Hepatocyte (in vitro differentiated cells): ENCODE results near the gene PLSCR3. TPM values are rescaled to one million over a fixed set of nuclear protein-coding genes. Genes with fewer than 3 reads are reported as not detected.

ENCODE experiments used
- DNase-seq: peaks from one replicate; pipeline ENCODE4 v3.0.0-alpha.2; 2016; ENCODE audit warnings: low spot score
- H2AFZ ChIP-seq: fragments of 200-600 bp; sonication (generic); 2 replicates; pipeline ENCODE4 v1.6.0; 2016; ENCODE audit warnings: antibody characterized with exemption, mild to moderate bottlenecking
- H3K27ac ChIP-seq: fragments of 200-600 bp; sonication (generic); 2 replicates; pipeline ENCODE4 v1.5.1; 2016; ENCODE audit warnings: mild to moderate bottlenecking
- H3K27me3 ChIP-seq: fragments of 200-600 bp; sonication (generic); 2 replicates; pipeline ENCODE4 v1.6.1; 2016
- H3K36me3 ChIP-seq: fragments of 200-600 bp; sonication (generic); replicated peaks from 2 replicates; pipeline ENCODE4 v1.5.1; 2016; ENCODE audit warnings: low read depth; ENCODE audit not compliant: insufficient read depth
- H3K4me1 ChIP-seq: fragments of 200-600 bp; sonication (generic); 2 replicates; pipeline ENCODE4 v1.5.1; 2016; ENCODE audit warnings: mild to moderate bottlenecking, moderate library complexity; ENCODE audit not compliant: insufficient read depth
- H3K4me2 ChIP-seq: fragments of 200-600 bp; sonication (generic); 2 replicates; pipeline ENCODE4 v1.6.0; 2016
- H3K4me3 ChIP-seq: fragments of 200-600 bp; sonication (generic); 2 replicates; pipeline ENCODE4 v1.5.1; 2016; ENCODE audit warnings: mild to moderate bottlenecking
- H3K79me2 ChIP-seq: fragments of 200-600 bp; sonication (generic); 2 replicates; pipeline ENCODE4 v1.6.0; 2017; ENCODE audit warnings: mild to moderate bottlenecking
- H3K9me2 ChIP-seq: fragments of 200-600 bp; sonication (generic); replicated peaks from 2 replicates; pipeline ENCODE4 v1.6.0; 2017; ENCODE audit warnings: mild to moderate bottlenecking; ENCODE audit not compliant: insufficient read depth
- H3K9me3 ChIP-seq: fragments of 200-600 bp; sonication (generic); 2 replicates; pipeline ENCODE4 v1.5.1; 2016; ENCODE audit warnings: low read depth, mild to moderate bottlenecking
- H4K20me1 ChIP-seq: fragments of 200-600 bp; sonication (generic); 2 replicates; pipeline ENCODE4 v1.6.0; 2016; ENCODE audit warnings: mild to moderate bottlenecking; ENCODE audit not compliant: insufficient read depth, poor library complexity, severe bottlenecking
- EZH2 ChIP-seq: fragments of 200-600 bp; sonication (generic); IDR thresholded peaks from 2 replicates; pipeline ENCODE4 v1.6.1; 2016; ENCODE audit warnings: antibody characterized with exemption, mild to moderate bottlenecking, borderline replicate concordance
- EZH2phosphoT487 ChIP-seq: fragments of 200-600 bp; sonication (generic); IDR thresholded peaks from one replicate; pipeline ENCODE4 v1.6.1; 2018; ENCODE audit warnings: antibody characterized with exemption, mild to moderate bottlenecking, low read depth, moderate library complexity; ENCODE audit not compliant: unreplicated experiment, severe bottlenecking
- WGBS: methylation state at CpG from one replicate; pipeline ENCODE4 v1.1.6; 2016; ENCODE audit warnings: low lambda C conversion rate; ENCODE audit errors: missing lambda C conversion rate; 5-methylcytosine and 5-hydroxymethylcytosine counted together
- polyA plus RNA-seq: library from polyadenylated mRNA; unstranded; fragments of >200 nt; fragmentation: Nextera tagmentation; extraction: Ambion mirVana; gene quantifications from 2 replicates; pipeline ENCODE4 v1.2.1, GENCODE V29; 2016
- total RNA-seq: library from RNA; depleted of rRNA; stranded (reverse); fragments of >200 nt; gene quantifications from 2 replicates; pipeline ENCODE4 v1.2.3, GENCODE V29; 2014
- TF ChIP-seq, protein P1 (sequence below): fragments of 200-600 bp; sonication (generic); IDR thresholded peaks from 2 replicates; pipeline ENCODE4 v1.5.1; 2016; ENCODE audit warnings: antibody characterized with exemption, mild to moderate bottlenecking; ENCODE audit not compliant: poor library complexity

PLSCR3 gene
- total and polyA plus RNA-seq, 2 experiments from 2014 or later: 17.6 to 59.6 TPM

DNA sequence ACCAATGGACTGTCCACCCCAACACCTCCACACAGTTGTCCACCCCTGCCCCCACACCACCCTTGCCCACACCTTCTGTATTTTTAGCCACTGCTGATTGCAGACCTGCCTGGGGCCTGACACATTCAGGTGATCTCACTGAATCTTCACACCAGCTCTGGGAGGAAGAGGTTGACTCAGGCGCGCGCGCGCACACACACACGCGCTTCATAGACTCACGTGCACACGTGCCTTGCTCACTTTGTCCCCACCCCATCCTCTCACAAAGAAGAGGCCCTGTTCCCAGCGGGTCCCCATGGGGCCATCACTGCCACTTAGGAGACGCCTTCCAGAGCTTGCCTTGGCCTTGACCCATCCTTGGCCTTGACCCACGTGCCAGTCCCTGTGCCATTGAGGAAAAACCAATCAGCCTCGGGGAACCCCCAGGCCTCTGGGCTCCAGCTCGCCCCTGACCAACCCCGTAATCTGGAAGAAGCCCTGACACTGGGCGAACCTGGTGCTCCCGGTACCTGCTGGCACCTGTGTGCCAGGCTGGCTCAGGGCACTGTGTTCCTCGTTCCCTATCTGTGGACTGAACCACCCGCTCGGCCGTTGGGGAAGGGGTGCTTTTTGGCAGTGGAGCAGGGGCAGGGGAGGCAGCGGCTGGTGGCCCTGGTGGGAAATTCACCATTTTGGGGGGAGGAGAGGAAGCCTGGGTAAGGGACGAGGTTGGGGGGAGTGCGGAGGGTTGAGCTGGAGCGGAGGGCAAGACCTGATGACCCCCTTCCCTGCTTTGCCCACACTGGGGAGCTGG is 16.5 kb upstream of the PLSCR3 start:
- Histone ChIP-seq H3K9me3 (no peaks in the 10 kb centered on the region), H3K36me3 (no peaks in the 10 kb centered on the region), H3K79me2 (peaks cover under 1% of the 10 kb centered on the region), H3K27me3 (no peaks in the 10 kb centered on the region), H2AFZ (no peak overlapping the region), H3K27ac (no peak overlapping the region), H4K20me1 (no peaks in the 10 kb centered on the region), H3K4me1 (no peaks in the 10 kb centered on the region), H3K4me2 (no peak overlapping the region), H3K9me2 (no peaks in the 10 kb centered on the region), H3K4me3 (no peak overlapping the region)
- no peak for TF ChIP-seq EZH2phosphoT487
- no peak for DNase-seq
- WGBS: 95% methylated on average over 23 of the region's 25 CpGs

DNA sequence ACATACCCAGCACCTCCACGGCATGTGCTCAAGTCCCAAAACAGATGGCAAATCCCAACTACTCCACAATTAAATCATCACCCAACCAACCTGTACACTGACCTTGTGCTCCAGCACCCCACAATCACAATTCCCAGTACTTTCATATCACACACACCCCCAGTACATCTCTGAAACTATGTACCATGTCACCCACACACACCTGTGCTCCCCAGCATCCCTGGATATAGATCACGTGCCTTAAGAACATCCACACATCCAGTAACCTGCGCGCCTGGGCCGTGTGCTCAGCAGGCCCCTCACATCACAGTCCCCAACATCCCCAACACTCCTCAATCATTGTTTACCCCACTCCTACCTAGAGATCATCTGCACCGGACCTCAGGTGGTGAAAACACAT is 15.4 kb upstream of the PLSCR3 start:
- H3K27me3 ChIP-seq: no peaks in the 10 kb centered on the region
- WGBS: 92% methylated on average over 6 of the region's 6 CpGs
- no peak overlapping the region for H3K27ac ChIP-seq
- H3K4me2 ChIP-seq: no peak overlapping the region
- no peaks in the 10 kb centered on the region for H3K4me1 ChIP-seq
- no peak overlapping the region for H3K4me3 ChIP-seq
- no peak overlapping the region for H2AFZ ChIP-seq
- no peaks in the 10 kb centered on the region for H3K9me2 ChIP-seq
- no peak for TF ChIP-seq EZH2phosphoT487
- TF ChIP-seq EZH2: no peak
- TF ChIP-seq, protein P1, sequence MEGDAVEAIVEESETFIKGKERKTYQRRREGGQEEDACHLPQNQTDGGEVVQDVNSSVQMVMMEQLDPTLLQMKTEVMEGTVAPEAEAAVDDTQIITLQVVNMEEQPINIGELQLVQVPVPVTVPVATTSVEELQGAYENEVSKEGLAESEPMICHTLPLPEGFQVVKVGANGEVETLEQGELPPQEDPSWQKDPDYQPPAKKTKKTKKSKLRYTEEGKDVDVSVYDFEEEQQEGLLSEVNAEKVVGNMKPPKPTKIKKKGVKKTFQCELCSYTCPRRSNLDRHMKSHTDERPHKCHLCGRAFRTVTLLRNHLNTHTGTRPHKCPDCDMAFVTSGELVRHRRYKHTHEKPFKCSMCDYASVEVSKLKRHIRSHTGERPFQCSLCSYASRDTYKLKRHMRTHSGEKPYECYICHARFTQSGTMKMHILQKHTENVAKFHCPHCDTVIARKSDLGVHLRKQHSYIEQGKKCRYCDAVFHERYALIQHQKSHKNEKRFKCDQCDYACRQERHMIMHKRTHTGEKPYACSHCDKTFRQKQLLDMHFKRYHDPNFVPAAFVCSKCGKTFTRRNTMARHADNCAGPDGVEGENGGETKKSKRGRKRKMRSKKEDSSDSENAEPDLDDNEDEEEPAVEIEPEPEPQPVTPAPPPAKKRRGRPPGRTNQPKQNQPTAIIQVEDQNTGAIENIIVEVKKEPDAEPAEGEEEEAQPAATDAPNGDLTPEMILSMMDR: no peak
- no peaks in the 10 kb centered on the region for H4K20me1 ChIP-seq
- DNase-seq: no peak
- peaks cover 6% of the 10 kb centered on the region for H3K79me2 ChIP-seq
- no peaks in the 10 kb centered on the region for H3K36me3 ChIP-seq
- H3K9me3 ChIP-seq: no peaks in the 10 kb centered on the region

DNA sequence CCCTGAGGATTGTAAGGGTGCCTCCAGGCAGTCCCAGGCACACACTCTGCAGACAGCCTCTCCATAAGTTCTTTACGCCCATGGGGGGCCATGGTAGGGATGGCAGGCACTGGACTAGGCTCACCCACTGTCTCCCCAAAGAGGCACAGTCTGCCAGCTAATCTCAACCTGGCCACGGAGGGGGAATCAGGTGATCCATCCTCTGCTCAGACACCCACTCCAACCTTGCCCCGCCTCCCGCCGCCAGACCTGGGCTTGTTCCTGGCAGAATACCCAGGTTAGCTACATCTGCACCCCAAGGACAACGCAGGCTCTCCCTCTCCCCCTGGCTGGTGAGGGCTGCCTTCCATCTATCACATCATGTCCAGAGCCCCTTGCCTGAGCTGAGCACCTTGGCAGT is 14.5 kb upstream of the PLSCR3 start:
- H3K27ac ChIP-seq: no peak overlapping the region
- peaks cover 6% of the 10 kb centered on the region for H3K79me2 ChIP-seq
- no peaks in the 10 kb centered on the region for H3K9me3 ChIP-seq
- H3K36me3 ChIP-seq: no peaks in the 10 kb centered on the region
- TF ChIP-seq EZH2 (no peak), EZH2phosphoT487 (no peak)
- TF ChIP-seq, protein P1: no peak
- H4K20me1 ChIP-seq: no peaks in the 10 kb centered on the region
- no peak overlapping the region for H2AFZ ChIP-seq
- H3K9me2 ChIP-seq: no peaks in the 10 kb centered on the region
- H3K4me1 ChIP-seq: no peaks in the 10 kb centered on the region
- no peak overlapping the region for H3K4me3 ChIP-seq
- WGBS: 91% methylated on average over 6 of the region's 6 CpGs
- no peak overlapping the region for H3K4me2 ChIP-seq
- DNase-seq: no peak
- no peaks in the 10 kb centered on the region for H3K27me3 ChIP-seq

DNA sequence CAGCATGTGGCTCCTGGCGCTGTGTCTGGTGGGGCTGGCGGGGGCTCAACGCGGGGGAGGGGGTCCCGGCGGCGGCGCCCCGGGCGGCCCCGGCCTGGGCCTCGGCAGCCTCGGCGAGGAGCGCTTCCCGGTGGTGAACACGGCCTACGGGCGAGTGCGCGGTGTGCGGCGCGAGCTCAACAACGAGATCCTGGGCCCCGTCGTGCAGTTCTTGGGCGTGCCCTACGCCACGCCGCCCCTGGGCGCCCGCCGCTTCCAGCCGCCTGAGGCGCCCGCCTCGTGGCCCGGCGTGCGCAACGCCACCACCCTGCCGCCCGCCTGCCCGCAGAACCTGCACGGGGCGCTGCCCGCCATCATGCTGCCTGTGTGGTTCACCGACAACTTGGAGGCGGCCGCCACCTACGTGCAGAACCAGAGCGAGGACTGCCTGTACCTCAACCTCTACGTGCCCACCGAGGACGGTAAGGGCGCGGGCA is 14.0 kb upstream of the PLSCR3 start:
- TF ChIP-seq EZH2phosphoT487 (no peak), EZH2 (no peak)
- TF ChIP-seq, protein P1: no peak
- WGBS: 94% methylated on average over 29 of the region's 58 CpGs
- Histone ChIP-seq H3K27ac (no peak overlapping the region), H3K27me3 (no peaks in the 10 kb centered on the region), H3K36me3 (no peaks in the 10 kb centered on the region), H4K20me1 (no peaks in the 10 kb centered on the region), H3K4me2 (no peak overlapping the region), H3K79me2 (peaks cover 6% of the 10 kb centered on the region), H3K9me3 (no peaks in the 10 kb centered on the region), H3K4me3 (no peak overlapping the region), H2AFZ (no peak overlapping the region), H3K9me2 (no peaks in the 10 kb centered on the region), H3K4me1 (no peaks in the 10 kb centered on the region)
- no peak for DNase-seq
